Medulla oblongata (tissue), 1 donor: Measurements from ENCODE around the gene KCNS1.
"Not testable (repeated sequence)": the region's sequence is repeated elsewhere in the genome, so short reads cannot be mapped to it uniquely, and the experiment has no call there.

Source experiments
- DNase-seq: peaks from one replicate; pipeline ENCODE4 v3.0.0-alpha.2; 2015; ENCODE audit errors: extremely low spot score

Gene KCNS1

GRCh38 chr20:45080867-45081624 lies 19.9 kb downstream of the KCNS1 start:
- no peak for DNase-seq

GRCh38 chr20:45077559-45077958 lies 23.4 kb downstream of the KCNS1 start:
- DNase-seq: peak; percentile 5

- DNase-seq: no peak
These were observed 27.7 kb downstream of the KCNS1 start for GRCh38 chr20:45073221-45073620.

- no peak for DNase-seq
These were observed 28.9 kb downstream of the KCNS1 start for GRCh38 chr20:45072066-45072465.

- no peak for DNase-seq
These were observed 29.8 kb downstream of the KCNS1 start for GRCh38 chr20:45070932-45071632.

- no peak for DNase-seq
These were observed 31.7 kb downstream of the KCNS1 start for GRCh38 chr20:45069261-45069660.

- no peak for DNase-seq
These were observed 33.4 kb downstream of the KCNS1 start for GRCh38 chr20:45067558-45067957.

GRCh38 chr20:45067087-45067486 lies 33.8 kb downstream of the KCNS1 start:
- no peak for DNase-seq

GRCh38 chr20:45066372-45066771 lies 34.6 kb downstream of the KCNS1 start:
- DNase-seq: no peak

GRCh38 chr20:45064812-45065211 lies 36.1 kb downstream of the KCNS1 start:
- peak; percentile 60 for DNase-seq

GRCh38 chr20:45063107-45063506 lies 37.8 kb downstream of the KCNS1 start:
- not testable (repeated sequence) for DNase-seq

- no peak for DNase-seq
These were observed 39.7 kb downstream of the KCNS1 start for GRCh38 chr20:45061244-45061643.

- no peak for DNase-seq
These were observed 40.6 kb downstream of the KCNS1 start for GRCh38 chr20:45060294-45060693.

GRCh38 chr20:45059022-45059728 lies 41.8 kb downstream of the KCNS1 start:
- DNase-seq: peak; percentile 87

- DNase-seq: no peak
These were observed 42.6 kb downstream of the KCNS1 start for GRCh38 chr20:45058168-45058850.

- DNase-seq: no peak
These were observed 44.3 kb downstream of the KCNS1 start for GRCh38 chr20:45056473-45057173.

- DNase-seq: no peak
These were observed 45.9 kb downstream of the KCNS1 start for GRCh38 chr20:45055056-45055455.

- DNase-seq: no peak
These were observed 47.2 kb downstream of the KCNS1 start for GRCh38 chr20:45053430-45054351.

- DNase-seq: peak; percentile 70
These were observed 48.1 kb downstream of the KCNS1 start for GRCh38 chr20:45052698-45053429.
